ENCODE results near the gene SLC4A4.
"Not testable (repeated sequence)": the region's sequence is repeated elsewhere in the genome, so short reads cannot be mapped to it uniquely, and the experiment has no call there.

SLC4A4 gene

GRCh38 chr4:71406459-71406963 lies 67.7 kb downstream of the SLC4A4 start:
- DNase-seq (ENCODE audit: low read depth in 4 of 4, low spot score in 1 of 4): no peak

- DNase-seq (ENCODE audit: low read depth in 4 of 4, low spot score in 1 of 4): not testable (repeated sequence)
These were observed 70.1 kb downstream of the SLC4A4 start for GRCh38 chr4:71408961-71409360.

GRCh38 chr4:71411981-71412380 lies 73.2 kb downstream of the SLC4A4 start:
- DNase-seq (ENCODE audit: low read depth in 4 of 4, low spot score in 1 of 4): no peak

- DNase-seq (ENCODE audit: low read depth in 4 of 4, low spot score in 1 of 4): no peak
These were observed 76.7 kb downstream of the SLC4A4 start for GRCh38 chr4:71415491-71415890.

- no peak for DNase-seq (ENCODE audit: low read depth in 4 of 4, low spot score in 1 of 4)
These were observed 78.3 kb downstream of the SLC4A4 start for GRCh38 chr4:71417150-71417549.

- no peak for DNase-seq (ENCODE audit: low read depth in 4 of 4, low spot score in 1 of 4)
These were observed 87.7 kb downstream of the SLC4A4 start for GRCh38 chr4:71426381-71427042.

- DNase-seq (ENCODE audit: low read depth in 4 of 4, low spot score in 1 of 4): no peak
These were observed 90.3 kb downstream of the SLC4A4 start for GRCh38 chr4:71429106-71429505.

- DNase-seq (ENCODE audit: low read depth in 4 of 4, low spot score in 1 of 4): no peak
These were observed 91.1 kb downstream of the SLC4A4 start for GRCh38 chr4:71429962-71430361.

- no peak for DNase-seq (ENCODE audit: low read depth in 4 of 4, low spot score in 1 of 4)
These were observed 91.8 kb downstream of the SLC4A4 start for GRCh38 chr4:71430609-71431008.

- no peak for DNase-seq (ENCODE audit: low read depth in 4 of 4, low spot score in 1 of 4)
These were observed 101.8 kb downstream of the SLC4A4 start for GRCh38 chr4:71440612-71441011.

GRCh38 chr4:71441186-71442169 lies 102.7 kb downstream of the SLC4A4 start:
- DNase-seq (ENCODE audit: low read depth in 4 of 4, low spot score in 1 of 4): no peak

- DNase-seq (ENCODE audit: low read depth in 4 of 4, low spot score in 1 of 4): no peak
These were observed 103.5 kb downstream of the SLC4A4 start for GRCh38 chr4:71442336-71442735.

GRCh38 chr4:71444395-71444794 lies 105.6 kb downstream of the SLC4A4 start:
- no peak for DNase-seq (ENCODE audit: low read depth in 4 of 4, low spot score in 1 of 4)

- DNase-seq (ENCODE audit: low read depth in 4 of 4, low spot score in 1 of 4): no peak
These were observed 107.0 kb downstream of the SLC4A4 start for GRCh38 chr4:71445811-71446210.

- no peak for DNase-seq (ENCODE audit: low read depth in 4 of 4, low spot score in 1 of 4)
These were observed 107.8 kb downstream of the SLC4A4 start for GRCh38 chr4:71446479-71447081.

GRCh38 chr4:71449040-71449439 lies 110.2 kb downstream of the SLC4A4 start:
- DNase-seq (ENCODE audit: low read depth in 4 of 4, low spot score in 1 of 4): no peak

GRCh38 chr4:71449878-71450277 lies 111.1 kb downstream of the SLC4A4 start:
- DNase-seq (ENCODE audit: low read depth in 4 of 4, low spot score in 1 of 4): no peak

- no peak for DNase-seq (ENCODE audit: low read depth in 4 of 4, low spot score in 1 of 4)
These were observed 114.7 kb downstream of the SLC4A4 start for GRCh38 chr4:71453531-71453930.

GRCh38 chr4:71456841-71457240 lies 118.0 kb downstream of the SLC4A4 start:
- DNase-seq (ENCODE audit: low read depth in 4 of 4, low spot score in 1 of 4): no peak

- no peak for DNase-seq (ENCODE audit: low read depth in 4 of 4, low spot score in 1 of 4)
These were observed 121.6 kb downstream of the SLC4A4 start for GRCh38 chr4:71460371-71460770.

- DNase-seq (ENCODE audit: low read depth in 4 of 4, low spot score in 1 of 4): no peak
These were observed 122.6 kb downstream of the SLC4A4 start for GRCh38 chr4:71461422-71461821.

GRCh38 chr4:71466775-71467174 lies 128.0 kb downstream of the SLC4A4 start:
- no peak for DNase-seq (ENCODE audit: low read depth in 4 of 4, low spot score in 1 of 4)
